Measurements from ENCODE around the gene CBX3.

DNA sequence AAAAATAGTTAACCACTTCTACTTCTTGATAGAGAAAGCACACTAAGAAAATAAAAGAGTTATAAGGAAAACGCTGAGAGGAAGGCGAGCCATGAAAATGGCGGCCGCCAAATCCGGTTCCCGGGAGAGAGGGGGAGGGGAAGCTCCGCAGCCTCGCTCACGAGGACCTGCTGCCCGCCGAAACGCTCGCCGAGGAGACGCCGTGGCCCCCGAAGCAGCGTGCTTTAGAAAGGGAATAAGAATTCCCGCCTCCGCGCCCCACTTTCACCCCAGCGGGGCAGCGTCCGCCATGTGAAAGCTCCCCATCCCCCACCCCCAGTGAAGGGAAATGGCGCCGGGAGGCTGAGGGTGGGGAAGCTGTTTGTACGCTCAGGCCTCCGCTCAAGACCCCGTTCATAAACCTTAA, 1.5 kb upstream of the CBX3 start:
- TF ChIP-seq, protein P1, sequence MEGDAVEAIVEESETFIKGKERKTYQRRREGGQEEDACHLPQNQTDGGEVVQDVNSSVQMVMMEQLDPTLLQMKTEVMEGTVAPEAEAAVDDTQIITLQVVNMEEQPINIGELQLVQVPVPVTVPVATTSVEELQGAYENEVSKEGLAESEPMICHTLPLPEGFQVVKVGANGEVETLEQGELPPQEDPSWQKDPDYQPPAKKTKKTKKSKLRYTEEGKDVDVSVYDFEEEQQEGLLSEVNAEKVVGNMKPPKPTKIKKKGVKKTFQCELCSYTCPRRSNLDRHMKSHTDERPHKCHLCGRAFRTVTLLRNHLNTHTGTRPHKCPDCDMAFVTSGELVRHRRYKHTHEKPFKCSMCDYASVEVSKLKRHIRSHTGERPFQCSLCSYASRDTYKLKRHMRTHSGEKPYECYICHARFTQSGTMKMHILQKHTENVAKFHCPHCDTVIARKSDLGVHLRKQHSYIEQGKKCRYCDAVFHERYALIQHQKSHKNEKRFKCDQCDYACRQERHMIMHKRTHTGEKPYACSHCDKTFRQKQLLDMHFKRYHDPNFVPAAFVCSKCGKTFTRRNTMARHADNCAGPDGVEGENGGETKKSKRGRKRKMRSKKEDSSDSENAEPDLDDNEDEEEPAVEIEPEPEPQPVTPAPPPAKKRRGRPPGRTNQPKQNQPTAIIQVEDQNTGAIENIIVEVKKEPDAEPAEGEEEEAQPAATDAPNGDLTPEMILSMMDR (IDR thresholded peaks at IDR 0.05; ENCODE audit: borderline replicate concordance, extremely low read depth, low read length, poor library complexity, severe bottlenecking), result no peak
- no peak for TF ChIP-seq EZH2 (IDR thresholded peaks at IDR 0.05; ENCODE audit: borderline replicate concordance, low read depth, low read length, severe bottlenecking)

All from DND-41 (cell line).